ENCODE data around the gene CELF5.

- no peak for TF ChIP-seq POLR2AphosphoS5 (IDR thresholded peaks at IDR 0.05; ENCODE audit: low read depth)
- TF ChIP-seq CTCF (conservative IDR thresholded peaks at IDR 0.05; ENCODE audit: low read depth in 2 of 2) = no peak
- TF ChIP-seq EZH2 (IDR thresholded peaks at IDR 0.05; ENCODE audit: low read depth, unreplicated experiment) = no peak
- TF ChIP-seq EZH2phosphoT487 (IDR thresholded peaks at IDR 0.05; ENCODE audit: unreplicated experiment) = no peak
- TF ChIP-seq REST (IDR thresholded peaks at IDR 0.05; ENCODE audit: unreplicated experiment) = no peak
- no peak for TF ChIP-seq ZNF331 (CRISPR knock-in tag; IDR thresholded peaks at IDR 0.05; ENCODE audit: low read depth)
- no peak for TF ChIP-seq CREB1 (CRISPR knock-in tag; IDR thresholded peaks at IDR 0.05; ENCODE audit: low read depth)
- no peak for TF ChIP-seq JUNB (IDR thresholded peaks at IDR 0.05; ENCODE audit: unreplicated experiment)
- no peak for TF ChIP-seq ETS1 (IDR thresholded peaks at IDR 0.05)
- TF ChIP-seq STAT1 (IDR thresholded peaks at IDR 0.05; ENCODE audit: unreplicated experiment) = no peak
- no peak for TF ChIP-seq NANOG (IDR thresholded peaks at IDR 0.05; ENCODE audit: borderline replicate concordance)
Observed at GRCh38 chr19:3323658-3324057, 99.2 kb downstream of the CELF5 start.

Data from GM23338 (cell line).